SH-SY5Y (cell line): ENCODE results near the gene C11orf71.

ENCODE experiments used
- GATA2 ChIP-seq: IDR thresholded peaks from 2 replicates; pipeline ENCODE4 v1.6.1; 2011; ENCODE audit warnings: mild to moderate bottlenecking, low read depth, low read length
- GATA3 ChIP-seq: IDR thresholded peaks from 2 replicates; pipeline ENCODE4 v1.6.1; 2011; ENCODE audit warnings: low read depth, mild to moderate bottlenecking, low read length, moderate library complexity

DNA sequence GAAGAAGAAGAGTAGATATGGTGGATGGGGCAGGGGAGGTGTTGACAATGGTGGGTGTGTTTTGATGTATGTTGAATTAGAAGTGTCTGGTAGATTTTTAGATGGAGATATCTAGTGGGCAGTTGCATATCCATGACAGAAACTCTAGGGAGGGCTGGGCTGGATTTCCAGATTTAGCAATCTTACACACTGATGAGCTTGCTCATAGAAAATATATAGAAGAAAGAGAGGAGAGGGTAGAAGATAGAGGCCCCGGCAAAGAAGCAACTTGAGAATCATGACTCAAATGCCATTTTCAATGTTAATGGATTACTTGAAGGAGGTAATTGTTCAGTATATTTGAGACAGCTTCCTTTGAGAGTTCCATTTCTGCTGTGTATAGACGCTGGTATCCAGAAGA, 47.1 kb upstream of the C11orf71 start:
- TF ChIP-seq GATA2: no peak
- TF ChIP-seq GATA3: no peak
